CD4-positive, alpha-beta T cell (primary cell): Measurements from ENCODE around the gene ZNF276. TPM values are rescaled to one million over a fixed set of nuclear protein-coding genes. Genes with fewer than 3 reads are reported as not detected.

Source experiments
- ATAC-seq: fragments of 200-7000 bp; cut with Tn5 transposase; one replicate; pipeline ENCODE4 v1.10.0; 2022; ENCODE audit warnings: mild to moderate bottlenecking; ENCODE audit not compliant: poor library complexity
- CTCF ChIA-PET: fragments of 350-600 bp; sonication (Branson Sonifier 250); formaldehyde crosslinking; loops from one replicate; lab custom pipeline; 2021; ENCODE audit warnings: antibody characterized with exemption, inconsistent platforms; lab: Charles Lee
- POLR2A ChIA-PET: fragments of 350-600 bp; sonication (Branson Sonifier 250); formaldehyde crosslinking; loops from one replicate; lab custom pipeline; 2021; ENCODE audit warnings: antibody characterized with exemption, inconsistent platforms; lab: Charles Lee
- DNase-seq, 14 experiments: peaks; one replicate each; pipeline ENCODE4 v3.0.0-alpha.2; 2013 to 2020; ENCODE audit warnings: mixed read lengths in 2 of 14
- H3K27ac ChIP-seq, 2 donors: one replicate each; pipeline versions ENCODE4 v1.5.1 to v1.7.0; 2013; ENCODE audit warnings: low read length in 2 of 2, low read depth in 1 of 2, mild to moderate bottlenecking in 1 of 2
- H3K27me3 ChIP-seq, 2 experiments: 1 replicate in 1 of 2; 2 replicates in 1 of 2; pipeline versions ENCODE4 v1.6.1 to v1.7.0; 2013; ENCODE audit warnings: low read length in 2 of 2, control low read depth in 1 of 2, mild to moderate bottlenecking in 1 of 2, moderate library complexity in 1 of 2; ENCODE audit not compliant: insufficient read depth in 2 of 2, control insufficient read depth in 1 of 2
- H3K36me3 ChIP-seq: one replicate; pipeline ENCODE4 v1.6.1; 2013; ENCODE audit warnings: low read length, control low read depth; ENCODE audit not compliant: insufficient read depth
- H3K4me1 ChIP-seq: one replicate; pipeline ENCODE4 v1.6.1; 2013; ENCODE audit warnings: low read length, control low read depth; ENCODE audit not compliant: insufficient read depth
- H3K4me3 ChIP-seq: one replicate; pipeline ENCODE4 v1.5.1; 2013; ENCODE audit warnings: mild to moderate bottlenecking, low read length, moderate library complexity
- H3K9me3 ChIP-seq, 2 experiments: 1 replicate in 1 of 2; 2 replicates in 1 of 2; pipeline versions ENCODE4 v1.6.1 to v1.7.0; 2013; ENCODE audit warnings: low read length in 2 of 2, mild to moderate bottlenecking in 2 of 2, control low read depth in 1 of 2, moderate library complexity in 1 of 2; ENCODE audit not compliant: control insufficient read depth in 1 of 2, insufficient read depth in 1 of 2
- H3K27ac Mint-ChIP-seq: one replicate; pipeline ENCODE4 v1.8.0; 2020; ENCODE audit warnings: mixed read lengths
- H3K27me3 Mint-ChIP-seq: one replicate; pipeline ENCODE4 v1.8.0; 2021; ENCODE audit warnings: mixed read lengths
- H3K36me3 Mint-ChIP-seq: one replicate; pipeline ENCODE4 v1.8.0; 2021; ENCODE audit warnings: low read depth, mixed read lengths
- H3K4me1 Mint-ChIP-seq: one replicate; pipeline ENCODE4 v1.8.0; 2021; ENCODE audit warnings: low read depth, mixed read lengths
- H3K4me3 Mint-ChIP-seq: one replicate; pipeline ENCODE4 v1.8.0; 2020; ENCODE audit warnings: mild to moderate bottlenecking, mixed read lengths
- H3K9me3 Mint-ChIP-seq: one replicate; pipeline ENCODE4 v1.8.0; 2020; ENCODE audit warnings: mixed read lengths
- CTCF ChIP-seq: fragments of 200-600 bp; IDR thresholded peaks from one replicate; pipeline ENCODE4 v1.8.0; 2022; ENCODE audit warnings: antibody characterized with exemption, mild to moderate bottlenecking
- intact Hi-C, 2 experiments: fragments of 100-400 bp; cut with DNase I in 1 of 2; cut with micrococcal nuclease in 1 of 2; formaldehyde crosslinking; loops; one replicate each; pipeline versions ENCODE4 v1.15.1 to v1.9.0; 2023 to 2025; cut with DNase I, micrococcal nuclease
- total RNA-seq, 174 experiments: library from RNA in 2 of 174; stranded (reverse) in 2 of 174; gene quantifications; one replicate each; pipeline ENCODE4 v1.2.3 and lab custom pipeline; 2021 to 2026

ZNF276 gene
- total RNA-seq, 2 experiments from 2014 or later = 127 to 137 TPM

GRCh38 chr16:89721546-89722391 lies 432 bp downstream of the ZNF276 start:
- Histone ChIP-seq H3K27ac (peak overlapping the region; percentile 69 to 94), H3K36me3 (peaks cover 39% of the 10 kb centered on the region), H3K27me3 (no peaks in the 10 kb centered on the region), H3K9me3 (peaks cover 0 to 4% of the 10 kb centered on the region in 2 experiments), H3K4me1 (peaks cover 65% of the 10 kb centered on the region), H3K4me3 (peak overlapping the region; percentile 87)
- peak overlapping the region; percentile 98 for H3K27ac Mint-ChIP-seq
- H3K27me3 Mint-ChIP-seq = no peaks in the 10 kb centered on the region
- DNase-seq (peak; percentile 88 to 96 (median 91)), ATAC-seq (peak; percentile 43)
- ChIA-PET POLR2A (interaction anchor here (1.2 to 5.0 kb wide), 5 partner anchors 14 to 40 kb away, joined by 3 to 89 read pairs (median 28); partner anchors contain the start of gene SPATA2L), CTCF (interaction anchor here (1.9 to 5.8 kb wide), 2 partner anchors 15 to 21 kb away, joined by 6 to 37 read pairs; partner anchors contain the start of gene SPATA2L)
- no peak for TF ChIP-seq CTCF
- no peaks in the 10 kb centered on the region for H3K9me3 Mint-ChIP-seq
- H3K4me1 Mint-ChIP-seq = peaks cover 32% of the 10 kb centered on the region
- H3K36me3 Mint-ChIP-seq = peaks cover 34% of the 10 kb centered on the region
- peak overlapping the region; percentile 99 for H3K4me3 Mint-ChIP-seq
- intact Hi-C loops = loop anchor here (1.0 to 5.0 kb wide), 6 partner anchors 15 to 151 kb away; partner anchors contain the start of genes FANCA (in 1 of the 2) and TCF25 (in 1 of the 2)

GRCh38 chr16:89722392-89723278 lies 1.3 kb downstream of the ZNF276 start:
- DNase-seq (peak; percentile 56 to 90 (median 80)), ATAC-seq (peak; percentile 43)
- H3K36me3 Mint-ChIP-seq = peaks cover 43% of the 10 kb centered on the region
- no peaks in the 10 kb centered on the region for H3K27me3 Mint-ChIP-seq
- no peaks in the 10 kb centered on the region for H3K27me3 ChIP-seq
- CTCF ChIA-PET = interaction anchor here (1.1 to 5.8 kb wide), 5 partner anchors 10 to 63 kb away, joined by 3 to 37 read pairs (median 6); partner anchors contain the start of gene SPATA2L
- intact Hi-C loops = loop anchor here (1.0 to 5.0 kb wide), 5 partner anchors 15 to 95 kb away; partner anchors contain the start of genes FANCA (in 1 of the 2) and SPATA2L (in 1 of the 2)
- no peak for TF ChIP-seq CTCF
- no peaks in the 10 kb centered on the region for H3K9me3 Mint-ChIP-seq
- peak overlapping the region; percentile 99 for H3K4me3 Mint-ChIP-seq
- H3K4me3 ChIP-seq = peak overlapping the region; percentile 87
- peaks cover 73% of the 10 kb centered on the region for H3K4me1 ChIP-seq
- peaks cover 41% of the 10 kb centered on the region for H3K4me1 Mint-ChIP-seq
- H3K36me3 ChIP-seq = peaks cover 48% of the 10 kb centered on the region
- POLR2A ChIA-PET = interaction anchor here (0.6 to 5.0 kb wide), 13 partner anchors 10 to 150 kb away, joined by 3 to 89 read pairs (median 5); partner anchors contain the start of genes SPATA2L and TCF25
- peak overlapping the region; percentile 98 for H3K27ac Mint-ChIP-seq
- H3K27ac ChIP-seq = peak overlapping the region; percentile 69 to 94
- H3K9me3 ChIP-seq = peaks cover 0 to 4% of the 10 kb centered on the region in 2 experiments
